ENCODE measurements around the gene COL4A5.

COL4A5 gene

DNA sequence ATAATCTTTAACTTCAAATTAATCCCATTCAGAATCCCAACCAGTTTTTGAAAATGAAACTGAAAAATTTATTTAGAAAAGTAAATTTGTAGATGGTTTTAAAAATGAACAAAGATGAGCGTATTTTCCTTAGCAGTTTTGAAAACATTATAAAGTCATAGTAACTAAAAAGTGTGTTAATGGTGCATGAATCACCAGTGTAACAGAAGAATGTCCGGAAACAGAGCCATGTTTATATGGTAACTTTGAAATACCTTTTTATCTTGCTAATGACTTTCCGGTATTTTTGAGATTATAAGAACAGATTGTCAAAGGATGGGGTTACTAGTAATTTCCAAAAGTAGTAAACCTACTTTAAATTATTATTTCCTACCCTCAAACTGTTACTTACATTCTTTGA lies 150.9 kb downstream of the COL4A5 start:
- no peak for FAIRE-seq
- no peak for TF ChIP-seq POU2F2 (IDR thresholded peaks at IDR 0.05; ENCODE audit: low read depth, low read length)
- no peak for TF ChIP-seq POLR2AphosphoS5 (IDR thresholded peaks at IDR 0.05; ENCODE audit: low read depth, low read length)
- DNase-seq (ENCODE audit: insufficient read length, low spot score): no peak

DNA sequence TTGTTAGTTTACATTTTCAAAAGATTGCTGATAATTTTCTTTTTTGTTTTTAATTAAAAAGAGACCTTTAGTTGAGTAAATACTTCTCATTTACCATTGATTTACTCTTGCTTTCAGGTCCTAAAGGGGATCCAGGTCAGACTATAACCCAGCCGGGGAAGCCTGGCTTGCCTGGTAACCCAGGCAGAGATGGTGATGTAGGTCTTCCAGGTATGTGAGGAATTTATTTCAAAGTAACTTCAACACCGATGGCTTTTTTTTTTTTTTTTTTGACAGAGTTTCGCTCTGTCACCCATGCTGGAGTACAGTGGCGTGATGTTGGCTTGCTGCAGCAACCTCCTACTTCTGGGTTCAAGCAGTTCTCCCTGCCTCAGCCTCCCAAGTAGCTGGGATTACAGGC lies 161.6 kb downstream of the COL4A5 start:
- TF ChIP-seq PAX5 (IDR thresholded peaks at IDR 0.05; ENCODE audit: insufficient read depth, low read length, severe bottlenecking): no peak
- no peak for TF ChIP-seq TAF1 (IDR thresholded peaks at IDR 0.05; ENCODE audit: low read depth, low read length)
- no peak for TF ChIP-seq POU2F2 (IDR thresholded peaks at IDR 0.05; ENCODE audit: low read depth, low read length)
- no peak for TF ChIP-seq POLR2AphosphoS5 (IDR thresholded peaks at IDR 0.05; ENCODE audit: low read depth, low read length)
- no peak for TF ChIP-seq SPI1 (IDR thresholded peaks at IDR 0.05; ENCODE audit: low read depth, low read length)
- TF ChIP-seq POLR2A (IDR thresholded peaks at IDR 0.05; ENCODE audit: low read depth, low read length): no peak
- no peak for FAIRE-seq
- DNase-seq (ENCODE audit: insufficient read length, low spot score): no peak

DNA sequence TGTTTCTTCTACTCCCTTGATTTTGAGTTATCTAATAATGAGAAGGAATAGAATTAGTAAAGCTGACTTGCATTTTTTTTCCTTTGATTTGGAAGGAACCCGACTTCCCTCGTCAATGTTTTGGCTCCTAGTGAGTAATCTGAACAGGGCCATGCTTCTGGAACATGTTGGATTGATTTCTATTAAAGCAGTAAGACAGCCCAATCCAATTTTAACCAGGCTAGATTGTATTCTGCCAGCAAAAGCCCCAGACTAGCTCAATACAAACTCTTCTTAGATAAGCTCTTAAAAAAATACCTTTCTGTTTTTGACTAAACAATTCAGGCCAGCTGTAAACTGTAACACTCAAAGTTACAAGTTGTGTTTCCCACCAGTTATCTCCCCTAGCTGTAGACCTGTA lies 170.5 kb downstream of the COL4A5 start:
- TF ChIP-seq TAF1 (IDR thresholded peaks at IDR 0.05; ENCODE audit: low read depth, low read length) (no peak), POLR2A (IDR thresholded peaks at IDR 0.05; ENCODE audit: low read depth, low read length) (no peak), SPI1 (IDR thresholded peaks at IDR 0.05; ENCODE audit: low read depth, low read length) (no peak), PAX5 (IDR thresholded peaks at IDR 0.05; ENCODE audit: insufficient read depth, low read length, severe bottlenecking) (no peak)
- no peak for FAIRE-seq
- DNase-seq (ENCODE audit: insufficient read length, low spot score): no peak

GRCh38 chrX:108614616-108615015 lies 175.0 kb downstream of the COL4A5 start:
- FAIRE-seq (no peak), DNase-seq (ENCODE audit: insufficient read length, low spot score) (no peak)
- TF ChIP-seq POU2F2 (IDR thresholded peaks at IDR 0.05; ENCODE audit: low read depth, low read length) (no peak), SPI1 (IDR thresholded peaks at IDR 0.05; ENCODE audit: low read depth, low read length) (no peak), TAF1 (IDR thresholded peaks at IDR 0.05; ENCODE audit: low read depth, low read length) (no peak), POLR2AphosphoS5 (IDR thresholded peaks at IDR 0.05; ENCODE audit: low read depth, low read length) (no peak), PAX5 (IDR thresholded peaks at IDR 0.05; ENCODE audit: insufficient read depth, low read length, severe bottlenecking) (no peak), POLR2A (IDR thresholded peaks at IDR 0.05; ENCODE audit: low read depth, low read length) (no peak)

DNA sequence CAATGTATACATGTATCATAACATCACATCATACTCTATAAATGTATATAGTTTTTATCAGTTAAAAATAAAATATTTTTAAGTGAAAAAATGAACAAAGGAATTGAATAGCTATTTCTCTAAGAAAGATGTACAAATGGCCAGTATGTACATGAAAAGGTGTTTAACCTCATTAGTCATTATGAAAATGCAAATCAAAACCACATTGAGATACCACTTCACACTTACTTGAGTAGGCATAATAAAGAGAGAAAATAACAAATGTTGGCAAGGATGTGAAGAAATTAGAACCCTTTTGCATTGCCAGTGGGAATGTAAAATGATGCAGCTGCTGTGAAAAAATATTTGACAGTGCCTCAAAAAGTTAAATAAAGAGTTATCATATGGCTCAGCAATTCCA lies 201.2 kb downstream of the COL4A5 start:
- DNase-seq (ENCODE audit: insufficient read length, low spot score) (no peak), FAIRE-seq (no peak)
- no peak for TF ChIP-seq TAF1 (IDR thresholded peaks at IDR 0.05; ENCODE audit: low read depth, low read length)
- no peak for TF ChIP-seq SPI1 (IDR thresholded peaks at IDR 0.05; ENCODE audit: low read depth, low read length)
- no peak for TF ChIP-seq POU2F2 (IDR thresholded peaks at IDR 0.05; ENCODE audit: low read depth, low read length)
- no peak for TF ChIP-seq PAX5 (IDR thresholded peaks at IDR 0.05; ENCODE audit: insufficient read depth, low read length, severe bottlenecking)
- TF ChIP-seq POLR2A (IDR thresholded peaks at IDR 0.05; ENCODE audit: low read depth, low read length): no peak
- no peak for TF ChIP-seq POLR2AphosphoS5 (IDR thresholded peaks at IDR 0.05; ENCODE audit: low read depth, low read length)

- peak; percentile 52 for FAIRE-seq
Observed at GRCh38 chrX:108641589-108642272, 202.1 kb downstream of the COL4A5 start.

DNA sequence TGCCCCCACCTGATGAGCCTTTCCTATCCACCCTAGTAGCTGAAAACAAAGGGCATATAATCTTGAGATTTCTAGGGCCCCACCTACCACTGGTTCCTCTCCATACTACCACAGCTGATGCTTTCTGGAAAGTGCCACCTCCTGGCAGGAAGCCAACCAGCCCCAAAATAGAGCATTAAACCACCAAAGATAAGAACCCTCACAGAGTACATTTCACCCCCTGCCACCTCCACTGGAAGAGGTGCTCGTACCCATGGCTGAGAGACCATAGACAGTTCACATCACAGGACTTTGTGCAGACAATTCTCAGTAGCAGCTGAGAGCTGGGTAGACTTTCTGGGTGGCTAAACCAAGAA lies 202.6 kb downstream of the COL4A5 start:
- TF ChIP-seq TAF1 (IDR thresholded peaks at IDR 0.05; ENCODE audit: low read depth, low read length) (no peak), SPI1 (IDR thresholded peaks at IDR 0.05; ENCODE audit: low read depth, low read length) (no peak), POLR2AphosphoS5 (IDR thresholded peaks at IDR 0.05; ENCODE audit: low read depth, low read length) (no peak), POU2F2 (IDR thresholded peaks at IDR 0.05; ENCODE audit: low read depth, low read length) (no peak), PAX5 (IDR thresholded peaks at IDR 0.05; ENCODE audit: insufficient read depth, low read length, severe bottlenecking) (no peak), POLR2A (IDR thresholded peaks at IDR 0.05; ENCODE audit: low read depth, low read length) (no peak)
- no peak for DNase-seq (ENCODE audit: insufficient read length, low spot score)
- no peak for FAIRE-seq

More at GRCh38 chrX:108641589-108642272, 202.1 kb downstream of the COL4A5 start:
- TF ChIP-seq POLR2AphosphoS5 (IDR thresholded peaks at IDR 0.05; ENCODE audit: low read depth, low read length): no peak
- no peak for TF ChIP-seq TAF1 (IDR thresholded peaks at IDR 0.05; ENCODE audit: low read depth, low read length)
- TF ChIP-seq POLR2A (IDR thresholded peaks at IDR 0.05; ENCODE audit: low read depth, low read length): no peak
- TF ChIP-seq PAX5 (IDR thresholded peaks at IDR 0.05; ENCODE audit: insufficient read depth, low read length, severe bottlenecking): no peak
- TF ChIP-seq SPI1 (IDR thresholded peaks at IDR 0.05; ENCODE audit: low read depth, low read length): no peak
- no peak for TF ChIP-seq POU2F2 (IDR thresholded peaks at IDR 0.05; ENCODE audit: low read depth, low read length)
- DNase-seq (ENCODE audit: insufficient read length, low spot score): no peak

- no peak for TF ChIP-seq POLR2AphosphoS5 (IDR thresholded peaks at IDR 0.05; ENCODE audit: low read depth, low read length)
- TF ChIP-seq PAX5 (IDR thresholded peaks at IDR 0.05; ENCODE audit: insufficient read depth, low read length, severe bottlenecking): no peak
- TF ChIP-seq POU2F2 (IDR thresholded peaks at IDR 0.05; ENCODE audit: low read depth, low read length): no peak
- TF ChIP-seq POLR2A (IDR thresholded peaks at IDR 0.05; ENCODE audit: low read depth, low read length): no peak
- no peak for TF ChIP-seq SPI1 (IDR thresholded peaks at IDR 0.05; ENCODE audit: low read depth, low read length)
- no peak for TF ChIP-seq TAF1 (IDR thresholded peaks at IDR 0.05; ENCODE audit: low read depth, low read length)
- no peak for FAIRE-seq
- DNase-seq (ENCODE audit: insufficient read length, low spot score): no peak
Observed at GRCh38 chrX:108664701-108665100, 225.1 kb downstream of the COL4A5 start.

DNA sequence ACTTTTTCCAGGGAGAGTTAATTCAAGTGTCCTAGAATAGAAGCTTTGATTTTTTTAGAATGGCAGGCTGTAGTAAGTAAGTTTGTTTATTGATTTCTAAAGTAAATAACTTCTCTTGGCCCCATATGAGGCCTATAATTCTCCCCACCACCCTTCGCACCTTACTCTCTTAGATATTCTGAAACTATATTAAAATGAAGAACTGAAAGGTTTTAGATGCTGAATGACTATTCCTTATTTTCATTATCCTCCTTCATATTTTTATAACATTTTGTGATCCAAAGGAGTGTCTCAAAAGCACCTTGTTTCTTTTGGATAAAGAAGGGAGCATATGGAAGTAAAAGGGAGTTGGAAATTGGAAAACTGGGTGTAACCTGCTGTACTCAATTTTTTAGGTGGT lies 226.5 kb downstream of the COL4A5 start:
- no peak for TF ChIP-seq POU2F2 (IDR thresholded peaks at IDR 0.05; ENCODE audit: low read depth, low read length)
- peak; percentile 9; the same call in 1 of the 2 replicates for TF ChIP-seq SPI1 (IDR thresholded peaks at IDR 0.05; ENCODE audit: low read depth, low read length)
- no peak for TF ChIP-seq POLR2AphosphoS5 (IDR thresholded peaks at IDR 0.05; ENCODE audit: low read depth, low read length)
- no peak for TF ChIP-seq POLR2A (IDR thresholded peaks at IDR 0.05; ENCODE audit: low read depth, low read length)
- no peak for TF ChIP-seq TAF1 (IDR thresholded peaks at IDR 0.05; ENCODE audit: low read depth, low read length)
- DNase-seq (ENCODE audit: insufficient read length, low spot score) (no peak), FAIRE-seq (no peak)

DNA sequence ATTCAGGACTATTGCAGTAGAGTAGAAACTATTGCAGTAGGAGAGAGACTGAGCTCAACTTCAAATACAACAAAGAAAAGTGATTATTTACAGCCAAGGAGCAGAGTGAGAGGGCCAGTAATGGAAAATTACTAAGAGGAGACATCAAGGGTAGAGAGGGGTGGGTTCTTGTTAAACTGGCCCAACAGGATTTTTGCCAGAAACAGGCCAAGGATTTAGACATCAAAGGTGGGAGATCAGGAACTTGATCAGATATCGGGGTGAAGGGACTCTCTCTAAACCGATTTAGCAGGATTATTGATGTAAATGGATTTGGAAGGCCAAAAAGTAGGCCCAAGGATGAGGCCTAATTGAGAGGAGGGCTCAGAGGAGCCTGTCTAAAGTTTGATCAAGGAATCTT lies 231.9 kb downstream of the COL4A5 start:
- TF ChIP-seq SPI1 (IDR thresholded peaks at IDR 0.05; ENCODE audit: low read depth, low read length) (no peak), POLR2AphosphoS5 (IDR thresholded peaks at IDR 0.05; ENCODE audit: low read depth, low read length) (no peak), POU2F2 (IDR thresholded peaks at IDR 0.05; ENCODE audit: low read depth, low read length) (no peak), TAF1 (IDR thresholded peaks at IDR 0.05; ENCODE audit: low read depth, low read length) (no peak), PAX5 (IDR thresholded peaks at IDR 0.05; ENCODE audit: insufficient read depth, low read length, severe bottlenecking) (no peak), POLR2A (IDR thresholded peaks at IDR 0.05; ENCODE audit: low read depth, low read length) (no peak)
- no peak for DNase-seq (ENCODE audit: insufficient read length, low spot score)
- FAIRE-seq: no peak

Measured in GM12891 (cell line).